ENCODE data around the gene CAB39.
A peak's percentile ranks its signal among the peaks of the same experiment; 100 is the strongest.

Gene CAB39

DNA sequence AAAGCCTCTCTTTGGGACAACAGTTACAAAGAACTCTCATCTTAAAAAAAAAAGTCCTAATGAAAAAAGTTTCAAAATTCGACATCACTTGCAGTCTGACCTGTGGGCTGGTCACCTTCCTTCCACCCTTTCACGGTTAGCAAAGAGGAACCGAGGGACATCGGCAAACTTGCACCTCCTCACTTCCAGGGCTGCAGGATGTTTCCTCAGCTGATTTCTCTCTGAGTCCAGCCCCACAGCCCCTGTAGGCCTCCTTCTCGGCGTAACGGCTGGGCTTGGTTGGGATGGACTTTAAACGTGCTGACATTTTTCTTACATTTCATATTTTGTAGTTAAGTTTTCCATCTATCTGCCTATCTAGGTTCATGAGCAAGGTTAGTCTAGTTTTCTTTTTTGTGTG is 5.7 kb upstream of the CAB39 start:
- Histone ChIP-seq H4K20me1 (ENCODE audit: insufficient read depth) (no peaks in the 10 kb centered on the region), H3K9ac (no peak overlapping the region), H3K27ac (no peak overlapping the region), H3K4me3 (IDR thresholded peaks at IDR 0.05; ENCODE audit: insufficient read depth, low read depth, low read length) (no peak overlapping the region), H3K36me3 (ENCODE audit: insufficient read depth) (no peaks in the 10 kb centered on the region), H3K79me2 (ENCODE audit: insufficient read depth, low read depth) (no peaks in the 10 kb centered on the region), H3K4me2 (no peak overlapping the region), H2AFZ (ENCODE audit: low read depth) (no peak overlapping the region), H3K27me3 (ENCODE audit: insufficient read depth, low read depth) (no peaks in the 10 kb centered on the region), H3K4me1 (ENCODE audit: low read depth, poor library complexity, severe bottlenecking) (peaks cover 1% of the 10 kb centered on the region)
- no peak for TF ChIP-seq CTCF (conservative IDR thresholded peaks at IDR 0.05; ENCODE audit: low read depth, low read length)

DNA sequence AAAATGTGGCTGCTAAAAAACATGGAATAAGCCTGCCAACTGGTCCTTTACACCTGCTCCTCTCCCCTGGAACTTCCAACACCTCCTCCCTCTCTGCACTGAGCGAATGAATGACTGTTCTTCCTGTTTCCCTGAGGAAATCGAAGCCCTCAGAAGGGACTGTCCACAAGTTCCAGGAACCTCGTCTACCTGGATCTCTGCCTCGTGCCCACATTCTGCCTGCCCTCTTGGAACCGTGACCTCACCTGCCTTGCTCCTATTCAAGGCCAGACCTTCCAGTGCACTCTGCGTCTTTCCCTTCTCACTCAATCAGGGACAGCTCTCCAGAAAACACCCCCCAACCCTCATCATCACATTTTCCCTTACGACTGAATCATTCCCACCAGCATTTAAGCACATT is 4.4 kb upstream of the CAB39 start:
- Histone ChIP-seq H3K4me3 (IDR thresholded peaks at IDR 0.05; ENCODE audit: insufficient read depth, low read depth, low read length) (no peak overlapping the region), H3K27ac (no peak overlapping the region), H3K9ac (no peak overlapping the region), H3K79me2 (ENCODE audit: insufficient read depth, low read depth) (peaks cover 2% of the 10 kb centered on the region; the same call in 1 of the 2 replicates), H3K36me3 (ENCODE audit: insufficient read depth) (no peaks in the 10 kb centered on the region), H3K4me2 (no peak overlapping the region), H3K27me3 (ENCODE audit: insufficient read depth, low read depth) (no peaks in the 10 kb centered on the region), H4K20me1 (ENCODE audit: insufficient read depth) (no peaks in the 10 kb centered on the region), H2AFZ (ENCODE audit: low read depth) (no peak overlapping the region), H3K4me1 (ENCODE audit: low read depth, poor library complexity, severe bottlenecking) (peaks cover 5% of the 10 kb centered on the region)
- no peak for TF ChIP-seq CTCF (conservative IDR thresholded peaks at IDR 0.05; ENCODE audit: low read depth, low read length)

GRCh38 chr2:230711224-230711623 is 1.4 kb upstream of the CAB39 start:
- Histone ChIP-seq H3K79me2 (ENCODE audit: insufficient read depth, low read depth) (peaks cover 32% of the 10 kb centered on the region), H4K20me1 (ENCODE audit: insufficient read depth) (peaks cover 16% of the 10 kb centered on the region), H2AFZ (ENCODE audit: low read depth) (no peak overlapping the region), H3K4me1 (ENCODE audit: low read depth, poor library complexity, severe bottlenecking) (peaks cover 24% of the 10 kb centered on the region), H3K9ac (no peak overlapping the region), H3K4me2 (no peak overlapping the region), H3K27me3 (ENCODE audit: insufficient read depth, low read depth) (no peaks in the 10 kb centered on the region), H3K4me3 (IDR thresholded peaks at IDR 0.05; ENCODE audit: insufficient read depth, low read depth, low read length) (no peak overlapping the region), H3K36me3 (ENCODE audit: insufficient read depth) (no peaks in the 10 kb centered on the region), H3K27ac (no peak overlapping the region)
- TF ChIP-seq CTCF (conservative IDR thresholded peaks at IDR 0.05; ENCODE audit: low read depth, low read length), result no peak

GRCh38 chr2:230713331-230714135 is 891 bp downstream of the CAB39 start:
- Histone ChIP-seq H3K4me3 (IDR thresholded peaks at IDR 0.05; ENCODE audit: insufficient read depth, low read depth, low read length) (peak overlapping the region; percentile 85), H3K36me3 (ENCODE audit: insufficient read depth) (no peaks in the 10 kb centered on the region), H2AFZ (ENCODE audit: low read depth) (no peak overlapping the region; the same call in 1 of the 2 replicates), H3K9ac (peak overlapping the region; percentile 72), H3K27me3 (ENCODE audit: insufficient read depth, low read depth) (no peaks in the 10 kb centered on the region), H3K27ac (peak overlapping the region; percentile 36), H4K20me1 (ENCODE audit: insufficient read depth) (peaks cover 18% of the 10 kb centered on the region), H3K79me2 (ENCODE audit: insufficient read depth, low read depth) (peaks cover 55% of the 10 kb centered on the region), H3K4me1 (ENCODE audit: low read depth, poor library complexity, severe bottlenecking) (peaks cover 41% of the 10 kb centered on the region), H3K4me2 (peak overlapping the region; percentile 76)
- no peak for TF ChIP-seq CTCF (conservative IDR thresholded peaks at IDR 0.05; ENCODE audit: low read depth, low read length)
